Neural cell (in vitro differentiated cells): ENCODE measurements around the gene RFC3.

Experiments used
- RAD21 ChIP-seq: fragments of 450-650 bp; conservative IDR thresholded peaks from 2 replicates; pipeline ENCODE4 v1.6.1; 2014; ENCODE audit warnings: antibody characterized with exemption, mild to moderate bottlenecking, moderate library complexity
- TF ChIP-seq, protein P1 (sequence below): fragments of 450-650 bp; IDR thresholded peaks from 2 replicates; pipeline ENCODE4 v1.5.1; 2014; ENCODE audit warnings: antibody characterized with exemption, mild to moderate bottlenecking, moderate library complexity; ENCODE audit not compliant: poor library complexity, severe bottlenecking

DNA sequence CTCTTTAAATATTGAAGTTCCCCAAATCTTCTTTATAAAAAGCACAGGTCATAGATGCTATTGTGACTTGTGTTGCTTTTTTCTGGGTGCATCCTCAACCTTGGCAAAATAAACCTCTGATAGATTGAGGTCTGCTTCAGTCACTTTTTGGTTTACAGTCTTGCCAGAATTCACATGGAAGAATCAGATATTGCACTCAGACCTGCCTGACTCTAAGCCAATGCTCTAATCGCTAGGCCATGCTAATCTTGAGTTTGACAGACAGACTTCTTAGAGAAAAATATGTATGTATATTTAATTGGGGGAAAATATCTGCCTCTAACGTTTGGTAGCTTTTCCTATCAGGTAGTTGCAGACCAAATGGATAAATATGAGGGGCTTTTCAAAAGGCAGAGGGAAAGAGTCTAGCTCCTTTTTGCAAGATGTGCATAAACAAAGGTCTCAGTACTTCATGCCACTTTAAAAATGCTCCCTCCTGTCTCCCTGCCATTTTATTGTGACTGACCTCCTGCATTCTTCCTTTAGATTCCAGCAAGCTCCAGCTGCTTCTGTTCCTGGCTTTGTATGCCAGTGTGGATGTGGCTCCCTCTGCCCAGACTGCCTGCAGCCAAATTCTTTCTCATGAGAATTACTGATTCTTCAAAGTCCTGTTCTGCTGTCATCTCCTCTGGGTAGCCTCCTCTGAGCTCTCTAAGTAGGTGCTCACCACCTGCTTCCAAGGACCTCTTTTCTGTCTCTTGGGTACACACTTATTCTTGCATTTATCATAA, 42.4 kb upstream of the RFC3 start:
- no peak for TF ChIP-seq RAD21
- TF ChIP-seq, protein P1, sequence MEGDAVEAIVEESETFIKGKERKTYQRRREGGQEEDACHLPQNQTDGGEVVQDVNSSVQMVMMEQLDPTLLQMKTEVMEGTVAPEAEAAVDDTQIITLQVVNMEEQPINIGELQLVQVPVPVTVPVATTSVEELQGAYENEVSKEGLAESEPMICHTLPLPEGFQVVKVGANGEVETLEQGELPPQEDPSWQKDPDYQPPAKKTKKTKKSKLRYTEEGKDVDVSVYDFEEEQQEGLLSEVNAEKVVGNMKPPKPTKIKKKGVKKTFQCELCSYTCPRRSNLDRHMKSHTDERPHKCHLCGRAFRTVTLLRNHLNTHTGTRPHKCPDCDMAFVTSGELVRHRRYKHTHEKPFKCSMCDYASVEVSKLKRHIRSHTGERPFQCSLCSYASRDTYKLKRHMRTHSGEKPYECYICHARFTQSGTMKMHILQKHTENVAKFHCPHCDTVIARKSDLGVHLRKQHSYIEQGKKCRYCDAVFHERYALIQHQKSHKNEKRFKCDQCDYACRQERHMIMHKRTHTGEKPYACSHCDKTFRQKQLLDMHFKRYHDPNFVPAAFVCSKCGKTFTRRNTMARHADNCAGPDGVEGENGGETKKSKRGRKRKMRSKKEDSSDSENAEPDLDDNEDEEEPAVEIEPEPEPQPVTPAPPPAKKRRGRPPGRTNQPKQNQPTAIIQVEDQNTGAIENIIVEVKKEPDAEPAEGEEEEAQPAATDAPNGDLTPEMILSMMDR, result no peak
